HepG2 (cell line): ENCODE data around the gene PYGO2. TPM values are rescaled to one million over a fixed set of nuclear protein-coding genes. Genes with fewer than 3 reads are reported as not detected.

Experiments
- CHD2 ChIP-seq: IDR thresholded peaks from 2 replicates; pipeline ENCODE4 v1.6.1; 2011; ENCODE audit warnings: low read depth, low read length, improper control_type of control experiment
- GABPB1 ChIP-seq: IDR thresholded peaks from 2 replicates; pipeline ENCODE4 v1.6.1; 2016; ENCODE audit warnings: mild to moderate bottlenecking, missing genetic modification reagents, moderate library complexity, missing compliant biosample characterization
- GFI1 ChIP-seq: sonication (generic); formaldehyde crosslinking; IDR thresholded peaks from 2 replicates; pipeline ENCODE4 v1.5.0; 2020; ENCODE audit warnings: missing genetic modification reagents, mild to moderate bottlenecking, borderline replicate concordance
- GPN1 ChIP-seq: sonication (generic); formaldehyde crosslinking; IDR thresholded peaks from 2 replicates; pipeline ENCODE4 v1.5.1; 2020; ENCODE audit warnings: missing genetic modification reagents, borderline replicate concordance
- HNF4G ChIP-seq, 2 experiments: sonication (generic) in 1 of 2; formaldehyde crosslinking in 1 of 2; IDR thresholded peaks; 2 replicates each; pipeline versions ENCODE4 v1.4.0 to v1.6.1; 2011 to 2020; ENCODE audit warnings: borderline replicate concordance in 2 of 2, low read depth in 2 of 2, mild to moderate bottlenecking in 2 of 2, low read length in 1 of 2, missing genetic modification reagents in 1 of 2, moderate library complexity in 1 of 2
- MBNL3 ChIP-seq: fragments of 250-450 bp; sonication (Bioruptor Pico); conservative IDR thresholded peaks from 2 replicates; pipeline ENCODE4 v1.8.0; 2022; ENCODE audit warnings: mild to moderate bottlenecking, inconsistent platforms
- MEF2D ChIP-seq: sonication (generic); formaldehyde crosslinking; IDR thresholded peaks from 2 replicates; pipeline ENCODE4 v1.5.1; 2020; ENCODE audit warnings: mild to moderate bottlenecking, missing genetic modification reagents
- NFIC ChIP-seq: IDR thresholded peaks from 2 replicates; pipeline ENCODE4 v1.6.1; 2012; ENCODE audit warnings: mild to moderate bottlenecking, low read length, inconsistent platforms
- NFKBIZ ChIP-seq: IDR thresholded peaks from 2 replicates; pipeline ENCODE4 v1.6.1; 2018; ENCODE audit warnings: missing genetic modification reagents, missing compliant biosample characterization
- NFYC ChIP-seq: IDR thresholded peaks from 2 replicates; pipeline ENCODE4 v1.6.1; 2016; ENCODE audit warnings: missing genetic modification reagents, missing compliant biosample characterization
- PTBP1 ChIP-seq: fragments of 200-400 bp; formaldehyde crosslinking; IDR thresholded peaks from 2 replicates; pipeline ENCODE4 v1.6.1; 2018; ENCODE audit warnings: low read length, low read depth; ENCODE audit not compliant: poor library complexity, severe bottlenecking
- SIN3A ChIP-seq: IDR thresholded peaks from 2 replicates; pipeline ENCODE4 v1.6.1; 2011; ENCODE audit warnings: low read depth, mild to moderate bottlenecking, control low read depth, low read length, borderline replicate concordance
- SPEN ChIP-seq: sonication (generic); formaldehyde crosslinking; IDR thresholded peaks from 2 replicates; pipeline ENCODE4 v1.5.1; 2020; ENCODE audit warnings: low read depth, mild to moderate bottlenecking, missing genetic modification reagents
- TARDBP ChIP-seq: sonication (generic); formaldehyde crosslinking; IDR thresholded peaks from 2 replicates; pipeline ENCODE4 v1.8.0; 2022; ENCODE audit warnings: mild to moderate bottlenecking, missing genetic modification reagents
- ZBTB7B ChIP-seq: sonication (generic); formaldehyde crosslinking; IDR thresholded peaks from 2 replicates; pipeline ENCODE4 v1.4.0; 2020; ENCODE audit warnings: missing genetic modification reagents
- ZFX ChIP-seq: sonication (generic); formaldehyde crosslinking; IDR thresholded peaks from 2 replicates; pipeline ENCODE4 v1.4.0; 2020; ENCODE audit warnings: mild to moderate bottlenecking, low read depth, missing genetic modification reagents, moderate library complexity
- ZMAT3 ChIP-seq: sonication (generic); formaldehyde crosslinking; conservative IDR thresholded peaks from 2 replicates; pipeline ENCODE4 v1.7.0; 2021; ENCODE audit warnings: missing genetic modification reagents
- ZNF850 ChIP-seq: sonication (generic); formaldehyde crosslinking; conservative IDR thresholded peaks from 2 replicates; pipeline ENCODE4 v1.9.0; 2021; ENCODE audit warnings: mild to moderate bottlenecking, missing genetic modification reagents
- ZSCAN29 ChIP-seq: sonication (generic); formaldehyde crosslinking; conservative IDR thresholded peaks from 2 replicates; pipeline ENCODE4 v1.4.0; 2020; ENCODE audit warnings: mild to moderate bottlenecking, missing genetic modification reagents
- polyA plus RNA-seq, 8 experiments: library from polyadenylated mRNA; depleted of rRNA in 3 of 8; stranded (reverse) in 7 of 8; unstranded in 1 of 8; fragments of >200 nt; fragmentation: Illumina TruSeq in 4 of 8; extraction: Trizol in 4 of 8; gene quantifications; 2 replicates each; pipeline versions ENCODE4 v1.2.1 to v1.2.3, GENCODE V29; 2011 to 2016; ENCODE audit warnings: low read depth in 4 of 8, missing spikeins in 1 of 8, mixed read lengths in 1 of 8; ENCODE audit not compliant: insufficient read depth in 1 of 8
- total RNA-seq, 5 experiments: library from RNA; depleted of rRNA; stranded (reverse); fragments of >200 nt; fragmentation: Illumina TruSeq; extraction: Trizol; gene quantifications; 2 replicates each; pipeline ENCODE4 v1.2.3, GENCODE V29; 2016; ENCODE audit warnings: low read depth in 1 of 5
- TF ChIP-seq, protein P1 (sequence below), 2 experiments: sonication (generic) in 1 of 2; formaldehyde crosslinking in 1 of 2; IDR thresholded peaks; 2 replicates each; pipeline versions ENCODE4 v1.6.1 to v1.9.0; 2014 to 2022; ENCODE audit warnings: antibody characterized with exemption in 1 of 2, borderline replicate concordance in 1 of 2, inconsistent platforms in 1 of 2, low read depth in 1 of 2, missing genetic modification reagents in 1 of 2
- TF ChIP-seq, protein P2 (sequence below): sonication (generic); formaldehyde crosslinking; IDR thresholded peaks from 2 replicates; pipeline ENCODE4 v1.5.0; 2020; ENCODE audit warnings: mild to moderate bottlenecking, missing genetic modification reagents

Gene PYGO2
- total and polyA plus RNA-seq, 2 of the 13 experiments (the other 11 are each of a cell fraction or from before 2014, with no cell fraction given) = 20.3 to 21.8 TPM

DNA sequence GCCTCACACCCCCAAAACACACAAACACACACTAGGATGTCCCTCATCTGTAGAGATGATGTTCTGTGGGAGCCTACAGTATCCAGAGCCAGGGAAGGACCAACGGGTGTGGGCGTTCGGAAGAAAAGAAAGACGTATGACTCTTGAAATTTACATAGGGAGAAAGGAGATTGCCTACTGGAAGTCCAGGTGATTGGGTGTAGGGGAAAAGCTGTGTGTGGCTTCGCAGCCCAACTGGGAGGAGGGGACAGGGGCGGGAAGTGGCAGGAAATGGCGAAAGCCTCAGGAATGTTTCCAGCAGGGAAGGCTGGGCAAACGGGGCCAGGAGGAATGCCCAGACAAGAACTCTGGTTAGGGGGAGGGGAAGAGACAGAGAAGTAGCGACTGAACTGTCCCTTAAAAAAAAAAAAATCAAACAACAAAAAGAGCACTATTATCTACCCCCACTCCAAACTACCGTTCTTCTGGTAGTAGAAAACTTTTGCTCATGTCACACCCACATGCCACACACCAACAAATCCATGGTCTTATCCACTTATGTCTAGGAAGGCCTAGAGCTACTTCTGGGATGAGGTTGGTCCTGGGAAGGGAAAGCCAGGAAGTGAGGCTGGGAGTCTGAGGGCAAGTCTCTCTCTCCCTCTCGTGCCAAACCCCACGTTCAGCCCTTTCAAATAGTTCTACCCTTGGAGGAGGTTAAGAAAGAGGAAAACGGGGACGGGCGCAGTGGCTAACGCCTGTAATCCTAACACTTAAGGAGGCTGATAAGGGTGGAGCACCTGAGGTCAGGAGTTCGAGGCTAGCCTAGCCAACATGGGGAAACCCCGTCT is 11.1 kb upstream of the PYGO2 start (continued):
- TF ChIP-seq, protein P1, sequence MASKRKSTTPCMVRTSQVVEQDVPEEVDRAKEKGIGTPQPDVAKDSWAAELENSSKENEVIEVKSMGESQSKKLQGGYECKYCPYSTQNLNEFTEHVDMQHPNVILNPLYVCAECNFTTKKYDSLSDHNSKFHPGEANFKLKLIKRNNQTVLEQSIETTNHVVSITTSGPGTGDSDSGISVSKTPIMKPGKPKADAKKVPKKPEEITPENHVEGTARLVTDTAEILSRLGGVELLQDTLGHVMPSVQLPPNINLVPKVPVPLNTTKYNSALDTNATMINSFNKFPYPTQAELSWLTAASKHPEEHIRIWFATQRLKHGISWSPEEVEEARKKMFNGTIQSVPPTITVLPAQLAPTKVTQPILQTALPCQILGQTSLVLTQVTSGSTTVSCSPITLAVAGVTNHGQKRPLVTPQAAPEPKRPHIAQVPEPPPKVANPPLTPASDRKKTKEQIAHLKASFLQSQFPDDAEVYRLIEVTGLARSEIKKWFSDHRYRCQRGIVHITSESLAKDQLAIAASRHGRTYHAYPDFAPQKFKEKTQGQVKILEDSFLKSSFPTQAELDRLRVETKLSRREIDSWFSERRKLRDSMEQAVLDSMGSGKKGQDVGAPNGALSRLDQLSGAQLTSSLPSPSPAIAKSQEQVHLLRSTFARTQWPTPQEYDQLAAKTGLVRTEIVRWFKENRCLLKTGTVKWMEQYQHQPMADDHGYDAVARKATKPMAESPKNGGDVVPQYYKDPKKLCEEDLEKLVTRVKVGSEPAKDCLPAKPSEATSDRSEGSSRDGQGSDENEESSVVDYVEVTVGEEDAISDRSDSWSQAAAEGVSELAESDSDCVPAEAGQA (IDR thresholded peaks at IDR 0.05; ENCODE audit: low read depth) = peak; percentile 22; the same call in 1 of the 2 replicates
- TF ChIP-seq, protein P1 (CRISPR knock-in tag; IDR thresholded peaks at IDR 0.05; ENCODE audit: borderline replicate concordance) = no peak
- TF ChIP-seq NFKBIZ (peak; percentile 76; the same call in 1 of the 2 replicates), ZNF850 (no peak), ZBTB7B (no peak), HNF4G (IDR thresholded peaks at IDR 0.05; ENCODE audit: borderline replicate concordance, low read depth, low read length) (peak; percentile 36; the same call in 1 of the 2 replicates), HNF4G (CRISPR knock-in tag; IDR thresholded peaks at IDR 0.05; ENCODE audit: borderline replicate concordance, low read depth) (no peak), SIN3A (no peak), GFI1 (CRISPR knock-in tag) (0 out of 2 replicates have a peak, but pooled peaks have one; percentile 2), TARDBP (0 out of 2 replicates have a peak, but pooled peaks have one; percentile 7), NFYC (peak; percentile 48; the same call in 1 of the 2 replicates), GPN1 (no peak), ZMAT3 (CRISPR knock-in tag) (no peak), NFIC (no peak), MBNL3 (no peak), ZFX (CRISPR knock-in tag) (0 out of 2 replicates have a peak, but pooled peaks have one; percentile 11), GABPB1 (CRISPR knock-in tag) (peak; percentile 79), CHD2 (no peak), PTBP1 (no peak), ZSCAN29 (0 out of 2 replicates have a peak, but pooled peaks have one; percentile 24), SPEN (CRISPR knock-in tag) (peak; percentile 64; the same call in 1 of the 2 replicates), MEF2D (CRISPR knock-in tag) (peak; percentile 52; the same call in 1 of the 2 replicates)
- TF ChIP-seq, protein P2, sequence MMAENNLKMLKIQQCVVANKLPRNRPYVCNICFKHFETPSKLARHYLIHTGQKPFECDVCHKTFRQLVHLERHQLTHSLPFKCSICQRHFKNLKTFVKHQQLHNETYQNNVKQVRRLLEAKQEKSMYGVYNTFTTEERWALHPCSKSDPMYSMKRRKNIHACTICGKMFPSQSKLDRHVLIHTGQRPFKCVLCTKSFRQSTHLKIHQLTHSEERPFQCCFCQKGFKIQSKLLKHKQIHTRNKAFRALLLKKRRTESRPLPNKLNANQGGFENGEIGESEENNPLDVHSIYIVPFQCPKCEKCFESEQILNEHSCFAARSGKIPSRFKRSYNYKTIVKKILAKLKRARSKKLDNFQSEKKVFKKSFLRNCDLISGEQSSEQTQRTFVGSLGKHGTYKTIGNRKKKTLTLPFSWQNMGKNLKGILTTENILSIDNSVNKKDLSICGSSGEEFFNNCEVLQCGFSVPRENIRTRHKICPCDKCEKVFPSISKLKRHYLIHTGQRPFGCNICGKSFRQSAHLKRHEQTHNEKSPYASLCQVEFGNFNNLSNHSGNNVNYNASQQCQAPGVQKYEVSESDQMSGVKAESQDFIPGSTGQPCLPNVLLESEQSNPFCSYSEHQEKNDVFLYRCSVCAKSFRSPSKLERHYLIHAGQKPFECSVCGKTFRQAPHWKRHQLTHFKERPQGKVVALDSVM = no peak; the same call in 1 of the 2 replicates
